Head of caudate nucleus (tissue), 42 donors: ENCODE results near the gene GGACT.
A peak's percentile ranks its signal among the peaks of the same experiment; 100 is the strongest.
"Not testable (repeated sequence)": the region's sequence is repeated elsewhere in the genome, so short reads cannot be mapped to it uniquely, and the experiment has no call there.

Source experiments
- DNase-seq, 42 donors: peaks; one replicate each; pipeline versions ENCODE4 v3.0.0 to v3.0.0-alpha.2; 2020 to 2021; ENCODE audit warnings: mixed read lengths in 7 of 42
- intact Hi-C: fragments of 100-400 bp; cut with DNase I; formaldehyde crosslinking; loops from one replicate; pipeline ENCODE4 v1.15.0; 2022

The GGACT gene

DNA sequence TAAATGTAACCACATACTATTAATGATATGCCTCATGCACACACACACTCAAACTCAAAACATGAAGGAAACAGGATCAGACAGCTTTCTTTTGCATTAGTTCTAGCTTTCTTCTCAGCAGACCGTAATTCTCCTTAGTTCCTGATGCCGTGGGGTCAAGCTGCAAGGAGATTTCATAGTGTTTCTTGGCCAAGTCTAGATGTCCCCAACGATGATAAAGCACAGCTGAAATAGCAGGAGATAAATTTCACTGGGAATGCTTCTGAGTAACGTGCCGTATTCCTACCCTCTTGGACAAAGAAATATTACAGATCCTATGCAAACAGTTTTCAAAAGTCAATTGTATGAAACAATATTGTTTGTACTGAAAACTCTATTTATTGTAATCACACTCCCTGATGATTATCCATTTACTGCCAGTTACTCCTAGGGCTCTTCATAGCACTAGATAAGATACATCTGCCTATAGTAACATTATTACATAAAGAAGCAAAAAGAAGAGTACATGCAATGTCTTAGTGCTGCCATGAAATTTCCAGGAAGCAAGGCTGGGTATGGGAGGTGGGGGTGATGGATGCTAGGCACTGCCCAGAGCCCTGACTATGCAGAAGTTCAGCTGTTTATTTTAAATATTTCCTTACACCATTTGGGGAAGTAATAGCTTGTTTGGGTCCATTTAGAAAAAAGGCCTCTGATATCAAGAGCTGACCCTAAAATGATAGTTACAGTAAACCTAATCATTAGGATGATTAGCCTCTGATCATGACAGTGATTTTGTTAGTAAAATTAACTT is 16.5 kb upstream of the GGACT start:
- no peak for DNase-seq
- intact Hi-C loops: no loop called here

DNA sequence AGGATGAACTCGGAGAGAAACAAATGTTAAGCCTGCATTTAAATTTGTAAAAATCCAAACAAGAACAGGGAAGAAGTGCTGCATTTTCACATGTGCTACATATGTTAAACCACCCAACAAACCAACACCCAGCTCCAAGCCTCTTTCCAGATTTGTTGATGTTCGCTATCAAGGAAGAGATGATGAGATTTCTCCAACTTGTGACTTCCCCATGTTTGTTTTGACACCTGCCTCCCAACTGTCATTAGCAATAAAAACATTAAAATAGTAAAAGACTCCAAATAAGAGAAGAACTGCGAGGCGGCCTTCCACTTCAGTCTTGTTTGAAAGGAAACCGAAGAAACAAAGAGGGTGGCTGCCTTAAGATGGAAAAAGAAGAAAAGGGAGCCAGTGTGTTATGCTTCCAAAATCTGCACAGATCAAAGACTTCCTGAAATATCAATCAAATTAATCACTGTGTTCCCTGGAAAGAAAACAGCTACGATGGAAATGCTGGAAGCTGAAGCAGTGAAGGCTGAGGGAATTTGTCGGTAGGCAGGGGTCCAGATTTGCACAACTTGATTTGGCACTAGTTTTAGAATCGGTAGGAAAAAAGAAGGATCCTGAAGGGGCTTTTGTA is 14.0 kb upstream of the GGACT start:
- no peak for DNase-seq
- intact Hi-C loops: no loop called here

DNA sequence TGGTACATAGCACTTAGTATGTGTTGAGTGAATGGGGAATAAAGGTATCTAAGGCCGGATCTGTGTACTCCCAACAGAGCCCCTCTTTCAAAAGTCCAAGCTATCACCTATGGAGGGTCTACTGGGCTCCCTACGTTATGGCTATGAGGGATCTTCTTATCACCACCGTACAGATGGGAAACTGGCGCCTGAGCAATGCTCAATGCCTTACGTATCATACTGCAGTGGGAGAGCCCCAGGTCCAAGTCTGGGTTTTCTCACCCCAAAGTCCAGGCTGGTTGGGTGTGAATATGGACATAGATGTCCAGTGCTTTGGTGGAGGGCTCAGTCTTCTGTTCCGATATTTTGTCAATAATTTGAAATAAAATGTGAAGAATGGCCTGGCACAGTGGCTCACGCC is 13.1 kb upstream of the GGACT start:
- no peak for DNase-seq
- intact Hi-C loops: no loop called here

DNA sequence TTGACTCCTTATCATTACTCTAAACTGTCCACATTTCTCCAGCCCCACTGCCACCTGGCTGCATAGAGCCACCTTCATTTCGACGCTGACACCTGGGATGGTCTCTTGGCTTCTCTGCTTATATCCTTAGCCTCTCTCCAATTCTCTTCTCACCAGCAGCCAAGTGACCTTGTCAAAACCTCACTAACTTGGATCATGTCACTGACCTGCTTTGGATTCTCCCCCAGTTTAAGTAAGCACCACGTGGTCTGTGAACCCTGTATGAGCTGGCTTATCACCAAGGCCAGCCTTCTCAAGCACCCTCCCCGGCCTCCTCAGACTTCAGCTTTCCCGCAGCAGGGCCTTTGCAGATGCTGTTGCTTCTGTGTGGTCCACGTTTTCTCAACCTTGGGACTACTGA is 12.3 kb upstream of the GGACT start:
- DNase-seq: no peak
- intact Hi-C loops: no loop called here

DNA sequence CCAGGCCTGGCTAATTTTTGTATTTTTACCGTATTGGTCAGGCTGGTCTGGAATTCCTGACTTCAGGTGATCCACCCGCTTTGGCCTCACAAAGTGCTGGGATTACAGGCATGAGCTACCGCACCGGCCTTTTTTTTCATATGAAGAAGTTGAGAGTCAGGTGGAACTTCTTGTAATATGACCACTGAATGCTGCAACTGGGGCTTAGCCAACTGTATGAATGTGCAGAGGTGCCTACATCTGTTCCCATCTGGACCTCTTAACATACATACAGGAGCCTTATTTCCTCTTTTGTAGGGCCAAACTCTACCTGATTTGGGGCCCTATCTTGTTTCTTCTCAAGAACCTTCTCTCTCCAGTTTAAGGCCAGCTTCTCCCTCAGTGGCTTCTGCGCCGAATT is 11.9 kb upstream of the GGACT start:
- intact Hi-C loops: no loop called here
- DNase-seq: no peak

DNA sequence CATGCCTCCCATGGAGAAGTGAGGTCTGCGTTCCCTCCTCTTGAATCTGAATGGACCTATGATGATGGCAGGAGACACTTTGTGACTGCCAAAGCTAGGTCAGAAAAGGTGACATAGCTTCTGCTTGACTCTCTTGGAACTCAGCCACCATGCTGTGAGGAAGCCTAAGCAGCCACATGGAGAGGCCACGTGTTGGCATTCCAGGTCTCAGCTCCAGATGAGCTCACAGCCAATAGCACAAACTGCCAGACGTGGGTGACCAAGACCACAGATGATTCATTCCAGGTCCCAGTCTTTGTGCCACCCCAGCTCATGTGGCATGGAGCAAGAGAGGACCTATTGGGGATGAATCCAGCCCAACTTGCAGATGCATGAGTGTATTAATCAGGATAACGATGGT is 8.7 kb upstream of the GGACT start:
- intact Hi-C loops: no loop called here
- peak in 1 of 42 donors; percentile 18 for DNase-seq

DNA sequence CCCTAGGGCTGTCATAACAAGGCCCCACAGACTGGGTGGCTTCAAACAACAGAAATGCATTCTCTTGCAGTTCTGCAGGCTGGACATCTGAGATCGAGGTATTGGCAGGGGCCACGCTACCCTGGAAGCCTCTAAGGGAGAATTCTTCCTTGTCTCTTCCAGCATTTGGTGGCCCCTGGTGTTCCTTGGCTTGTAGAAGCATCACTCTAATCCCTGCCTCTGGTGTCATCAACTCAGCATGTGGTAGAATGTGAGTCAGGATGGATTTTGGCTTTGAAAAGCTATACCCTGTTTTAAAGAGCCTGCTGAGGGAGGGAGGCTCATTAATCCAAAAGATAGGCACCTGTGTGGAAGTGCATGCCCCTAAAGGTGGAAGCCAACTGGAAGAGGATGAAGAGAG is 7.9 kb upstream of the GGACT start:
- intact Hi-C loops: no loop called here
- no peak for DNase-seq

DNA sequence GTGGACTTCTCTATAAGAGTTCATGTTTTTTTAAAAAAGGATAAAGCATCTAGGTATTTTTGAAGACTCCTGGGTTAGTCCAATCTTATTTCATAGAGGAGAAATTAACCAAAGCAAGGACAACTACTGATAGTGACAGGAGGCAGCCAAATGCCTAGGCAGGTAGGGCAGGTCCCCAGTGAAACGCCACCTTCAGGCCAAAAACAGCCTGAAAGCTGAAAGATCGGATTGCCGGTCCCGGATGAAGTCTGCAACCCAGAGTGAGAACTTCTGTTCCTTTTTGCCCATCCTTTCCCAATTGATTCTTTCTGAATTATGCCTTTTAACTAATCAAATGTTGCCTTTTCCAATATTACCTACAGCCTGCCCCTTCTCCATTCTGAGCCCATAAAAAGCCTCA is 6.1 kb upstream of the GGACT start:
- intact Hi-C loops: no loop called here
- no peak for DNase-seq

DNA sequence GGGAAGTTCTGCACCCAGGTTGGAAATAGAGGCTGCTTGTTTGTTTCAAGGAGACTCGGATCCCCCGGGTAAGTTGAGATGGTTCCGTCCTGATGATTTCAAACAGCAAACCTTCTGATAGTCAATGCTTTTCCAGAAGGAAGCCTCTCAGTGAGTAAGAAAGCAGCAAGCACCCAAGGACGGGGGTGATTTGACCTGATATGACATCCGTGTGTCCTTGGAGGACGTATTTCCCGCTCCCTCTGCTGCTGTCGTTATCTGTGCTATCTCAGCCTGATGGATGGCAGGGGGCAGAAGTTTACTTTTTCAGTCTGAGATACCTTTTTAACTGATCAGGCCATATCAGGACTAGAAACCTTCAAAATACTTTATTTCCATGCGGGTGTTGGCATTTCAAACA is 5.7 kb upstream of the GGACT start:
- no peak for DNase-seq
- intact Hi-C loops: no loop called here

DNA sequence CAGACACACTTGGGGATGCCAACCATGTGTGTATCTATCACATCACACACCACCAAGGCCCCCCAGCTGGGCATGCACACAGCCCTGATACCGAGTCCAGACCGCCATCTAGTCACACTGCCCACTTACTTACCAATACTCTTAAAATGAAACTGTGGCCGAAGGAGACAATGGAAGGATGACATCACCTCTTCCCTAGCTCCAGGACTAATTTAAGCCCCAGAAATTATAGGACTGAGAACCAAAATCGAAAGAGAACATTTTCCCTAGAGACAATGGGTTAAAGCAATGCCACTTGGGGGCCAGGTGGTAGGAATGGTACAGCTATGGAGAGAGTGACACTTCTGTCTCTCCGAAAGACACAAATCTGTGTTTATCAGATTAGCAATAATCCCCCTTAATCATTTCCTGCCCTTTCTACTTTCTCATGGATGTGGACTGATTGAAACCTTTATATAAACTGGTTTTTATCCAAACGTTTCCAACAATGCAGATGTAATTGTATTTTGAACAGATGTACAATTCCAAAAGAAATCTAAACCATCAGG is 663 bp upstream of the GGACT start:
- intact Hi-C loops: no loop called here
- DNase-seq: no peak

DNA sequence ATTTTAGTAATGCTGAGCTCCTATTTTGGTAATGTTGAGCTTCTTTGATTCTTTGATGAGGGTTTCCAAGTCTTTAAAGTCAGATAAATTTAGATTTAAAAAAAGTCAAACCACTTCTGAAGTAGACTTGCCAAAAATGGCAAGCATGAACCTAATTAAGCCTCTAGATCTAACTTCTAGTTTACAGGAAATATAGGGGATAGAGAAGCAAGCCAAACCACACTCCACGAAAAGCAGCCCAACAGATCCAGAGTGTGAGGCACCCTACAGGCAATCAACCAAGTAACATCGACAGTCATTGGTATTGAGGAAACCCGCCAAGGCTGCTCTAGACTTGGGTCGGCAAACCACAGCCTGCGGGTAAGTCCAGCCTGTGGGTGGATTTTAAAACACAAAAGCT is 3.7 kb downstream of the GGACT start:
- intact Hi-C loops: no loop called here
- no peak for DNase-seq

DNA sequence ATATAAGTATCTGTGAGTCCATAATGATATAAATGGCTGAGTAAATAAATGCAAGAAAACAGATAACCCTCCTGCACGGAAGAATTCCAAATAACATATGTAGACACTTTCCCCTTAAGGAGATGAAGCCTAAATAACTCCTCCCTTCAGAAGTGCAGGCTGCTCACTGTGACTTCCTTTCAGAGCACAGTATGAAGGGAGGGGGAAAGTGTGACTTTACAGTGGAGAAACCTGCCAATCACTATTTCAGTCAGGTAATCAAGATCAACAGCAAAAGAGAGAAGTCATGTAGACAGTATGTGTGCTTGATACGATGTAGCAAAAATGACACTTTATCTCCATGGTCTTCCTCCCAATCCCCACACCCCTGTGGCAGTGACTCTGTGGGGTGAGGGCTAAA is 7.1 kb downstream of the GGACT start:
- no peak for DNase-seq
- intact Hi-C loops: no loop called here

DNA sequence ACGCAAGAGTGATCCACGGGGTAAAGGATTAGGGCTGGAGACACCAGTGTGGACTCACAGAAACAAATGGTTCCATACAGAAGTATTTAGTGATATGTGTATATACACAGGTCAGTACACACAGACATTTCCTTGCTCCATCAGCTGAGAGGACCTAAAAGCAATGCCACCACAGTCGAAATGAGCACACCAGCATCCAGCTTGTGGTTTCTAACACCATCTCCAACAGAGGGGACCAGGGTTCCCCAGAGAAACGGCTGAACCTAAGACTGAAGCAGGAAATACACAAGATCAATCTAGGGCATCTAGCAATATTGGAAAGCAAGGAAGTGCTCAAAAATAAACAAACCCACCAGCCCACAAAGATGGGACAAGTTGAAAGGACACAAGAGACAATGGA is 7.6 kb downstream of the GGACT start:
- intact Hi-C loops: no loop called here
- no peak for DNase-seq

DNA sequence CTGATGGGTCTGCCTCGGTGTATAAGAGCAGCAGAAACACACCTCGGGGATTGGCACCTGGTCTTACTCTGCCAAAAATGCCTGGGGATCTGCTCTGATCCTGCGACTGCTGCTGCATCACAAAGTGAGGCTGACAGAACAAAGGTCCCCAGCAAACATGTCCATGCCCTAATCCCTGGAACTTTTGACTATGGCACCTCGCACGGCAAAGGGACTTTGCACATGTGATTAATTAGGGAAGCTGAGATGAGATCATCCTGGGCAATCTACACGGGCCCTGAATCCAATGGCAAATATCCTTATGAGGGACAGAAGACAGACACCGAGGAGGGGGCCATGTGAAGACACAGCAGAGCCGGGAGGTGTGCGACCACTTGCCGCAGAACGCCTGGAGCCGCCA is 8.5 kb downstream of the GGACT start:
- intact Hi-C loops: no loop called here
- peak in 1 of 42 donors; percentile 16 for DNase-seq

DNA sequence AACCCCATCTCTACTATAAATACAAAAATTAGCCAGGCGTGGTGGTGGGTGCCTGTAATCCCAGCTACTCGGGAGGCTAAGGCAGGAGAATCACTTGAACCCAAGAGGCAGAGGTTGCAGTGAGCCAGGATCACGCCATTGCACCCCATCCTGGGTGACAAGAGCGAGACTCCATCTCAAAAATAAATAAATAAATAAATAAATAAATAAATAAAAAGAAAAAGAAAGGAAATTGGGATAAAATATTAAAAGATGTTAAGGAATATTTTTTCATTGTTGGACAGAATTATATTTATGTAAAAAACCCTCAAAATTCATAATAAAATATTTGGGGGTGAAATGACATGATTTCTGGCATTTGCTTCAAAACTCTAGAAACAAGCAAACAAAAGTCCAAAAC is 11.3 kb downstream of the GGACT start:
- intact Hi-C loops, DNase-seq: not testable (repeated sequence)

DNA sequence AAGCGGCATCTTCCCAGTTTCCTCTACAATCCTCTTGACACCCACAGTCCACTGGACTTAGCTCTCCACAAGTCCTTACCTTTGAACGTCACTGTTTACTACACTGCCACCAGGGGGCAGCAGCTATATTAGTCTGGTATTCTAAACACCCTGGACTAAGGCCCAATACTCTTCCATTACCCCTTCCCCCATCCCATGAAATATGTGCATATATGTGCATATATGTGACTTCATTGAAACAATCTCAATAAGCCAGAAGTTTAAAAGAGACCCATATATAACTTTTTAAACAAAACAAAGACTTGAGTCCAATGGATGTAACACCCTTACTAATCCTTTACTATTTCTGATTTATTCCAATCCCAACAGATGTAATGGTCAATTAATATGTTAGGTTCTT is 15.5 kb downstream of the GGACT start:
- DNase-seq: peak; percentile 37 to 94 (median 80)
- intact Hi-C loops: no loop called here

DNA sequence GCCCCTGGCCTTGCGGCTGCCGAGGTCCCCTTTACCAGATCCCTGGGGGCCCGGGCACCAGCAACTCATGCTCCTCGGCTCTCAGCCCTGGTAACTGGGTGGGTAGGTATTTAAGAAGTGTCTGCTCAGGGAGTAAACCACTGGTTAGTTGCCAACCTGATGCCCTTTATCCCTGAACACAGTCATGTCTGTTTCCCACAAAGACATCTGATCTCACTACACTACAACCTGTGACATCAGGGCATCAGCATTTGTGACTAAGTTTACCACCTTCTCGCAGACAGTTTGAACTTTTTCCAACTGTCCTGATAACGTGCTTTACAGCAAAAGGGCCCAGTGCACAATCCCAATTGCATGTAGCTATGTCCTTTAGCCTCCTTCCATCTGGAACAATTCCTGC is 22.0 kb downstream of the GGACT start:
- intact Hi-C loops: no loop called here
- no peak for DNase-seq

DNA sequence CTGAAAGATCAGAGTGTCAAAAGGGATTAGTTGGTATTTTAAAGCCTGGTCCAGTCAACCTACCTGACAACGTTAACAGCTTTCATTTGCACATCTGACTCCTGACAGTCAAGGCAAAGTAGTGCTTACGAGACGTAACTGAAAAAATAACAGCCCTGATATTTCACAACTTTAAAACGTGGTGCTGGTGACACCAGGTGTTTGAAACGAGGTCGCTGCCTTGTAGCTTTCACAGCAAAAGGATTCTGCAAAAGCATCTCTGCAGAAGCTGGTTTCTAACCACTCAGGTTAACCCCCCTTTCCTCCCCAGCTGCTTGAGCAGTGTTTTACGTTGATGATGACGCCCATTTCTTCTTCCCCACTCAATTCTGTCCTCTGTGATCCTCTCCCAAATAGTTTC is 23.3 kb downstream of the GGACT start:
- no peak for DNase-seq
- intact Hi-C loops: no loop called here

DNA sequence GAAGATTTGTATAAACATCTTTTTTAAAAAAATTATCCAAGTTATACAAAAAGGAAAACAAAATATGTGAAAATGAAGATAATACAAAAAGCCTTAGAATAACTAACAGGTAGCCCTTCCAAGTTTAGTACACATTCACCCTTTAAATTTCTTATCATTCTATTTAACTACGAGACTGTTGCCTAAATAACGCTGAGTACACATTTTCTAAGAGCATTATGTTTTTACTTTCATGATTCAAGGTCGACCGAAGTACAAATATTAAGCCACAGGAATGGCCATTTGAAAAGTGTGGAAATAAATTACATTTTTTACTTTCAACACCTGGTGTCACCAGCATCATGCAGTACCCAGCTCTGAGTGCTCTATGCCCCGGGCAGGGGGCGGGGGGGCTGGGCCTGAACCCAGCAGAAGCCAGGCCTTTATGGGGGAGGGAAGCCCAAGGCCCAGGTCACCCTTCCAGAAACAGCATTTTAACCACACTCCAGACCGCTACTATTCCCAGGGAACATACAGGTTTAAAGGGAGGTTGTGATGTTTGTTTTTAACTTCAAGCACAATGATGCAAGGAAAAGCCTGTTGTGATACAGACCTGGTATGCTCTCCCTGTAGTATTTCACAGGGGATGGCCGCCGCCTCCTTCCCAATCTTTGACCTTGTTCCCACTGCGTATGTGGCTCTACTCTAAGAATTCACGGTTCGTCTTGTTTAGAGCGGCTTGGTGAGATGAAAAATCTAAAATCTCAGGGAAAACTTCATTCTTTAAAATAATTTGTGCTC is 24.0 kb downstream of the GGACT start:
- intact Hi-C loops: no loop called here
- DNase-seq: no peak

DNA sequence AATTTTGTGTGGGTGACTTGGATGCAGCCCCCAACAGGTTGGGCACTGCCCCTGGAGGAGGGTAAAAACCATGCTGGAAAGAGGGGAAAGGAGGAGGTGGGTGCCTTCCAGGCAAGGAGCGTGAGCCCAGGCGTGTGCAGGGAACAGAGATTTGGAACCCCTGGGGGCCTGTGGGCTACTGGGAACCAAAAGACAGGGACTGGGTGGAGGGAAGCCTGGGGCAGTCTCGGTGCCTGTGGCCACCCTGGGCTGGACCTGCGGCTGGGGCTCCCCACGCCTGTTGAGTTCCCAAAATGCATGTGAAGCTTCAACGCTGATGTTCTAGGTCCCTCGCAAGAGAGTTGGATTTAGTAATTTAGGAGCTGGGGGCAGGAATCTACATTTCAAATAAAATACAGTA is 24.8 kb downstream of the GGACT start:
- no peak for DNase-seq

More for the DNA sequence above, 24.8 kb downstream of the GGACT start:
- intact Hi-C loops: no loop called here
